ENCODE results near the gene ADGRE3. TPM values are rescaled to one million over a fixed set of nuclear protein-coding genes. Genes with fewer than 3 reads are reported as not detected.
A peak's percentile ranks its signal among the peaks of the same experiment; 100 is the strongest.

ADGRE3 gene
- polyA plus RNA-seq: under 1 TPM in 3 of 4 donors, not detected in 1; 0.03 to 0.77 (median 0.54) TPM
- long read RNA-seq, donor 1: 0 reads
- long read RNA-seq, donor 2: 0 reads
- long read RNA-seq, donor 3: 0 reads
- long read RNA-seq, donor 4: 0 reads
- long read RNA-seq, donor 5: 0 reads
- long read RNA-seq, donor 6: 0 reads
- long read RNA-seq, donor 7: 0 reads
- long read RNA-seq, donor 8: 0 reads
- long read RNA-seq, donor 9: 0 reads
- long read RNA-seq, donor 10: 0 reads

GRCh38 chr19:14674764-14675163 is at the start of gene ADGRE3:
Gene ADGRE3, minus strand, starts transcription at chr19:14674844. Its CDS starts 74 bp downstream, at chr19:14674770.
- 55 to 68% (median 65%) methylated on average over 6 of the region's 6 CpGs for WGBS, 3 donors
- Histone ChIP-seq H3K27me3 (ENCODE audit: control insufficient read depth in 3 of 3, insufficient read depth in 3 of 3, low read length in 3 of 3) (no peaks in the 10 kb centered on the region), H3K36me3 (ENCODE audit: control insufficient read depth in 3 of 3, insufficient read depth in 2 of 3, low read depth in 1 of 3, low read length in 3 of 3) (no peaks in the 10 kb centered on the region), H3K27ac (ENCODE audit: low read depth in 1 of 3, low read length in 2 of 3) (no peak within 1 kb of the TSS), H3K4me3 (ENCODE audit: low read depth in 1 of 3, low read length in 3 of 3) (no peak within 1 kb of the TSS), H3K9me3 (ENCODE audit: control insufficient read depth in 2 of 2, insufficient read depth in 1 of 2, low read depth in 1 of 2, low read length in 1 of 2) (peaks cover 0 to 1% of the 10 kb centered on the region in 2 donors), H3K4me1 (ENCODE audit: control insufficient read depth in 3 of 3, insufficient read depth in 2 of 3, low read depth in 1 of 3, low read length in 2 of 3) (no peaks in the 10 kb centered on the region)
- FAIRE-seq (no peak), DNase-seq (no peak)

GRCh38 chr19:14722127-14722526 is 47.5 kb upstream of the ADGRE3 start:
- FAIRE-seq (no peak), DNase-seq (no peak)
- H3K4me3 ChIP-seq (ENCODE audit: low read depth in 1 of 3, low read length in 3 of 3): no peak overlapping the region
- H3K9me3 ChIP-seq (ENCODE audit: control insufficient read depth in 2 of 2, insufficient read depth in 1 of 2, low read depth in 1 of 2, low read length in 1 of 2): peaks cover 5 to 53% of the 10 kb centered on the region in 2 donors
- WGBS, 3 donors: 78 to 88% (median 83%) methylated on average over 2 of the region's 2 CpGs
- H3K4me1 ChIP-seq (ENCODE audit: control insufficient read depth in 3 of 3, insufficient read depth in 2 of 3, low read depth in 1 of 3, low read length in 2 of 3): no peaks in the 10 kb centered on the region
- peaks cover 11 to 19% (median 15%) of the 10 kb centered on the region in 3 donors for H3K36me3 ChIP-seq (ENCODE audit: control insufficient read depth in 3 of 3, insufficient read depth in 2 of 3, low read depth in 1 of 3, low read length in 3 of 3)
- no peak overlapping the region for H3K27ac ChIP-seq (ENCODE audit: low read depth in 1 of 3, low read length in 2 of 3)
- no peaks in the 10 kb centered on the region for H3K27me3 ChIP-seq (ENCODE audit: control insufficient read depth in 3 of 3, insufficient read depth in 3 of 3, low read length in 3 of 3)

- Histone ChIP-seq H3K36me3 (ENCODE audit: control insufficient read depth in 3 of 3, insufficient read depth in 2 of 3, low read depth in 1 of 3, low read length in 3 of 3) (peaks cover 32 to 36% (median 35%) of the 10 kb centered on the region in 3 donors), H3K27me3 (ENCODE audit: control insufficient read depth in 3 of 3, insufficient read depth in 3 of 3, low read length in 3 of 3) (no peaks in the 10 kb centered on the region), H3K4me3 (ENCODE audit: low read depth in 1 of 3, low read length in 3 of 3) (no peak overlapping the region)
Measured at GRCh38 chr19:14719162-14719561, 44.5 kb upstream of the ADGRE3 start.

GRCh38 chr19:14718522-14719116 is 44.0 kb upstream of the ADGRE3 start:
- H3K4me3 ChIP-seq (ENCODE audit: low read depth in 1 of 3, low read length in 3 of 3): no peak overlapping the region
- DNase-seq (no peak), FAIRE-seq (no peak)
- no peaks in the 10 kb centered on the region for H3K27me3 ChIP-seq (ENCODE audit: control insufficient read depth in 3 of 3, insufficient read depth in 3 of 3, low read length in 3 of 3)
- no peaks in the 10 kb centered on the region for H3K4me1 ChIP-seq (ENCODE audit: control insufficient read depth in 3 of 3, insufficient read depth in 2 of 3, low read depth in 1 of 3, low read length in 2 of 3)
- 93 to 97% (median 95%) methylated on average over 18 of the region's 18 CpGs for WGBS, 3 donors
- H3K27ac ChIP-seq (ENCODE audit: low read depth in 1 of 3, low read length in 2 of 3): no peak overlapping the region
- peaks cover 32 to 39% (median 35%) of the 10 kb centered on the region in 3 donors for H3K36me3 ChIP-seq (ENCODE audit: control insufficient read depth in 3 of 3, insufficient read depth in 2 of 3, low read depth in 1 of 3, low read length in 3 of 3)
- H3K9me3 ChIP-seq (ENCODE audit: control insufficient read depth in 2 of 2, insufficient read depth in 1 of 2, low read depth in 1 of 2, low read length in 1 of 2): peaks cover 11 to 64% of the 10 kb centered on the region in 2 donors

More at GRCh38 chr19:14719162-14719561, 44.5 kb upstream of the ADGRE3 start:
- Histone ChIP-seq H3K4me1 (ENCODE audit: control insufficient read depth in 3 of 3, insufficient read depth in 2 of 3, low read depth in 1 of 3, low read length in 2 of 3) (no peaks in the 10 kb centered on the region), H3K27ac (ENCODE audit: low read depth in 1 of 3, low read length in 2 of 3) (no peak overlapping the region), H3K9me3 (ENCODE audit: control insufficient read depth in 2 of 2, insufficient read depth in 1 of 2, low read depth in 1 of 2, low read length in 1 of 2) (peaks cover 11 to 62% of the 10 kb centered on the region in 2 donors)
- FAIRE-seq: no peak
- DNase-seq: no peak
- 93 to 99% (median 97%) methylated on average over 3 of the region's 3 CpGs for WGBS, 3 donors

- peak in 1 of 2 donors; percentile 1 for DNase-seq
- H3K27ac ChIP-seq (ENCODE audit: low read depth in 1 of 3, low read length in 2 of 3): no peak overlapping the region
- H3K27me3 ChIP-seq (ENCODE audit: control insufficient read depth in 3 of 3, insufficient read depth in 3 of 3, low read length in 3 of 3): no peaks in the 10 kb centered on the region
- H3K36me3 ChIP-seq (ENCODE audit: control insufficient read depth in 3 of 3, insufficient read depth in 2 of 3, low read depth in 1 of 3, low read length in 3 of 3): peaks cover 37 to 48% (median 43%) of the 10 kb centered on the region in 3 donors
- no peak for FAIRE-seq
- no peak overlapping the region for H3K4me3 ChIP-seq (ENCODE audit: low read depth in 1 of 3, low read length in 3 of 3)
- no peaks in the 10 kb centered on the region for H3K4me1 ChIP-seq (ENCODE audit: control insufficient read depth in 3 of 3, insufficient read depth in 2 of 3, low read depth in 1 of 3, low read length in 2 of 3)
- 91 to 98% (median 95%) methylated on average over 4 of the region's 4 CpGs for WGBS, 3 donors
- peaks cover 9 to 63% of the 10 kb centered on the region in 2 donors for H3K9me3 ChIP-seq (ENCODE audit: control insufficient read depth in 2 of 2, insufficient read depth in 1 of 2, low read depth in 1 of 2, low read length in 1 of 2)
Measured at GRCh38 chr19:14715841-14716240, 41.2 kb upstream of the ADGRE3 start.

GRCh38 chr19:14704450-14704849 is 29.8 kb upstream of the ADGRE3 start:
- WGBS, 3 donors: 91 to 95% (median 94%) methylated on average over 6 of the region's 6 CpGs
- DNase-seq (no peak), FAIRE-seq (no peak)
- Histone ChIP-seq H3K4me1 (ENCODE audit: control insufficient read depth in 3 of 3, insufficient read depth in 2 of 3, low read depth in 1 of 3, low read length in 2 of 3) (no peaks in the 10 kb centered on the region), H3K4me3 (ENCODE audit: low read depth in 1 of 3, low read length in 3 of 3) (no peak overlapping the region), H3K36me3 (ENCODE audit: control insufficient read depth in 3 of 3, insufficient read depth in 2 of 3, low read depth in 1 of 3, low read length in 3 of 3) (peaks cover 28 to 76% (median 48%) of the 10 kb centered on the region in 3 donors), H3K27ac (ENCODE audit: low read depth in 1 of 3, low read length in 2 of 3) (no peak overlapping the region), H3K9me3 (ENCODE audit: control insufficient read depth in 2 of 2, insufficient read depth in 1 of 2, low read depth in 1 of 2, low read length in 1 of 2) (no peaks in the 10 kb centered on the region), H3K27me3 (ENCODE audit: control insufficient read depth in 3 of 3, insufficient read depth in 3 of 3, low read length in 3 of 3) (no peaks in the 10 kb centered on the region)

GRCh38 chr19:14703833-14704232 is 29.2 kb upstream of the ADGRE3 start:
- DNase-seq: no peak
- no peak for FAIRE-seq
- Histone ChIP-seq H3K9me3 (ENCODE audit: control insufficient read depth in 2 of 2, insufficient read depth in 1 of 2, low read depth in 1 of 2, low read length in 1 of 2) (no peaks in the 10 kb centered on the region), H3K27ac (ENCODE audit: low read depth in 1 of 3, low read length in 2 of 3) (no peak overlapping the region), H3K4me1 (ENCODE audit: control insufficient read depth in 3 of 3, insufficient read depth in 2 of 3, low read depth in 1 of 3, low read length in 2 of 3) (no peaks in the 10 kb centered on the region), H3K36me3 (ENCODE audit: control insufficient read depth in 3 of 3, insufficient read depth in 2 of 3, low read depth in 1 of 3, low read length in 3 of 3) (peaks cover 24 to 79% (median 50%) of the 10 kb centered on the region in 3 donors), H3K4me3 (ENCODE audit: low read depth in 1 of 3, low read length in 3 of 3) (no peak overlapping the region), H3K27me3 (ENCODE audit: control insufficient read depth in 3 of 3, insufficient read depth in 3 of 3, low read length in 3 of 3) (no peaks in the 10 kb centered on the region)
- 91 to 98% (median 96%) methylated on average over 6 of the region's 6 CpGs for WGBS, 3 donors

GRCh38 chr19:14700711-14701375 is 26.2 kb upstream of the ADGRE3 start:
- Histone ChIP-seq H3K9me3 (ENCODE audit: control insufficient read depth in 2 of 2, insufficient read depth in 1 of 2, low read depth in 1 of 2, low read length in 1 of 2) (no peaks in the 10 kb centered on the region), H3K27me3 (ENCODE audit: control insufficient read depth in 3 of 3, insufficient read depth in 3 of 3, low read length in 3 of 3) (no peaks in the 10 kb centered on the region), H3K4me1 (ENCODE audit: control insufficient read depth in 3 of 3, insufficient read depth in 2 of 3, low read depth in 1 of 3, low read length in 2 of 3) (no peaks in the 10 kb centered on the region), H3K27ac (ENCODE audit: low read depth in 1 of 3, low read length in 2 of 3) (no peak overlapping the region), H3K36me3 (ENCODE audit: control insufficient read depth in 3 of 3, insufficient read depth in 2 of 3, low read depth in 1 of 3, low read length in 3 of 3) (peaks cover 20 to 68% (median 42%) of the 10 kb centered on the region in 3 donors), H3K4me3 (ENCODE audit: low read depth in 1 of 3, low read length in 3 of 3) (no peak overlapping the region)
- 92 to 97% (median 96%) methylated on average over 9 of the region's 9 CpGs for WGBS, 3 donors
- DNase-seq (no peak), FAIRE-seq (no peak)

Measured in small intestine (tissue), 16 donors.